GM23338 (cell line): ENCODE results near the gene HPX. TPM values are rescaled to one million over a fixed set of nuclear protein-coding genes. Genes with fewer than 3 reads are reported as not detected.
A peak's percentile ranks its signal among the peaks of the same experiment; 100 is the strongest.

Source experiments
- ATAC-seq: fragments of 200-7000 bp; cut with Tn5 transposase; 3 replicates; pipeline ENCODE4 v1.9.1; 2020
- DNase-seq: peaks from one replicate; pipeline ENCODE4 v3.0.0-alpha.2; 2015; ENCODE audit warnings: low spot score
- H2AFZ ChIP-seq: fragments of 200-600 bp; sonication (generic); 2 replicates; pipeline ENCODE4 v1.8.0; 2016; ENCODE audit warnings: antibody characterized with exemption, mild to moderate bottlenecking, moderate library complexity
- H3F3A ChIP-seq: fragments of 200-600 bp; sonication (generic); replicated peaks from 2 replicates; pipeline ENCODE4 v1.8.0; 2017; ENCODE audit warnings: antibody characterized with exemption, mixed run types, low read depth
- H3K27ac ChIP-seq: fragments of 200-600 bp; sonication (generic); 2 replicates; pipeline ENCODE4 v1.6.1; 2016; ENCODE audit warnings: low read depth
- H3K27me3 ChIP-seq: fragments of 200-600 bp; sonication (generic); 2 replicates; pipeline ENCODE4 v1.8.0; 2016; ENCODE audit warnings: mild to moderate bottlenecking, mixed run types, moderate library complexity; ENCODE audit not compliant: insufficient read depth
- H3K36me3 ChIP-seq: fragments of 200-600 bp; sonication (generic); 2 replicates; pipeline ENCODE4 v1.8.0; 2016; ENCODE audit warnings: mild to moderate bottlenecking; ENCODE audit not compliant: insufficient read depth
- H3K4me1 ChIP-seq: fragments of 200-600 bp; sonication (generic); 2 replicates; pipeline ENCODE4 v1.8.0; 2016; ENCODE audit warnings: mild to moderate bottlenecking, moderate library complexity; ENCODE audit not compliant: insufficient read depth
- H3K4me2 ChIP-seq: fragments of 200-600 bp; sonication (generic); 2 replicates; pipeline ENCODE4 v1.7.1; 2017; ENCODE audit warnings: mixed run types
- H3K4me3 ChIP-seq: fragments of 200-600 bp; sonication (generic); 2 replicates; pipeline ENCODE4 v1.6.1; 2016; ENCODE audit warnings: mixed run types
- H3K79me2 ChIP-seq: fragments of 200-600 bp; sonication (generic); replicated peaks from 2 replicates; pipeline ENCODE4 v1.8.0; 2017; ENCODE audit warnings: mild to moderate bottlenecking; ENCODE audit not compliant: insufficient read depth
- H3K9me2 ChIP-seq: fragments of 200-600 bp; sonication (generic); 2 replicates; pipeline ENCODE4 v1.8.0; 2017; ENCODE audit not compliant: insufficient read depth
- H4K20me1 ChIP-seq: fragments of 200-600 bp; sonication (generic); replicated peaks from 2 replicates; pipeline ENCODE4 v1.8.0; 2017; ENCODE audit warnings: mild to moderate bottlenecking; ENCODE audit not compliant: insufficient read depth
- H3K27ac Mint-ChIP-seq: 2 replicates; pipeline ENCODE4 v1.8.0; 2020; ENCODE audit warnings: inconsistent platforms, mild to moderate bottlenecking, moderate library complexity, mixed read lengths
- H3K27me3 Mint-ChIP-seq: 3 replicates; pipeline ENCODE4 v1.8.0; 2022; ENCODE audit warnings: low read depth, mild to moderate bottlenecking, moderate library complexity, mixed read lengths, inconsistent platforms; ENCODE audit not compliant: insufficient read depth, poor library complexity
- H3K36me3 Mint-ChIP-seq: 3 replicates; pipeline ENCODE4 v1.8.0; 2021; ENCODE audit warnings: low read depth, mild to moderate bottlenecking, inconsistent platforms, moderate library complexity, mixed read lengths
- H3K4me1 Mint-ChIP-seq: 3 replicates; pipeline ENCODE4 v1.8.0; 2020; ENCODE audit warnings: mild to moderate bottlenecking, inconsistent platforms, mixed read lengths
- H3K4me3 Mint-ChIP-seq: 3 replicates; pipeline ENCODE4 v1.8.0; 2021; ENCODE audit warnings: moderate library complexity, mild to moderate bottlenecking, inconsistent platforms, mixed read lengths
- H3K9me3 Mint-ChIP-seq: 3 replicates; pipeline ENCODE4 v1.8.0; 2020; ENCODE audit warnings: moderate library complexity, mild to moderate bottlenecking, inconsistent platforms, mixed read lengths
- CTCF ChIP-seq, 2 experiments: fragments of 200-600 bp in 1 of 2; sonication (generic) in 1 of 2; conservative IDR thresholded peaks; 2 replicates each; pipeline versions ENCODE4 v1.5.1 to v1.6.1; 2016 to 2017; ENCODE audit warnings: antibody characterized with exemption in 2 of 2, low read depth in 2 of 2, mild to moderate bottlenecking in 2 of 2, moderate library complexity in 1 of 2
- ETS1 ChIP-seq: IDR thresholded peaks from 2 replicates; pipeline ENCODE4 v1.6.1; 2016; ENCODE audit warnings: antibody characterized with exemption
- EZH2 ChIP-seq: fragments of 200-600 bp; sonication (generic); IDR thresholded peaks from one replicate; pipeline ENCODE4 v1.8.0; 2017; ENCODE audit warnings: antibody characterized with exemption, mild to moderate bottlenecking, low read depth; ENCODE audit not compliant: unreplicated experiment
- STAT1 ChIP-seq: IDR thresholded peaks from one replicate; pipeline ENCODE4 v1.6.1; 2016; ENCODE audit warnings: antibody characterized with exemption; ENCODE audit not compliant: unreplicated experiment
- ZNF114 ChIP-seq: fragments of 250-450 bp; sonication (Bioruptor Pico); IDR thresholded peaks from 2 replicates; pipeline ENCODE4 v1.5.0; 2020; ENCODE audit warnings: mild to moderate bottlenecking, moderate library complexity
- ZNF331 ChIP-seq: fragments of 250-450 bp; sonication (Bioruptor Pico); IDR thresholded peaks from 2 replicates; pipeline ENCODE4 v1.5.0; 2020; ENCODE audit warnings: low read depth, mild to moderate bottlenecking, moderate library complexity
- polyA plus RNA-seq: library from polyadenylated mRNA; unstranded; fragments of >200 nt; fragmentation: Nextera tagmentation; extraction: Ambion mirVana; gene quantifications from 2 replicates; pipeline ENCODE4 v1.2.1, GENCODE V29; 2016
- total RNA-seq: library from RNA; depleted of rRNA; stranded (reverse); fragments of >200 nt; shearing (Covaris generic); gene quantifications from 2 replicates; pipeline ENCODE4 v1.2.3, GENCODE V29; 2014
- TF ChIP-seq, protein P1 (sequence below): IDR thresholded peaks from one replicate; pipeline ENCODE4 v1.6.1; 2018; ENCODE audit warnings: antibody characterized with exemption; ENCODE audit not compliant: unreplicated experiment

HPX gene
- total and polyA plus RNA-seq, 2 experiments from 2014 or later, result 0.47 to 0.63 TPM

- no peaks in the 10 kb centered on the region for H3K79me2 ChIP-seq
- peak; percentile 87 for DNase-seq
- H3K4me1 ChIP-seq, result no peaks in the 10 kb centered on the region
- no peak overlapping the region for H3K4me3 ChIP-seq
- Mint-ChIP-seq H3K9me3 (no peaks in the 10 kb centered on the region), H3K27ac (no peak overlapping the region), H3K4me3 (no peak overlapping the region), H3K36me3 (no peaks in the 10 kb centered on the region), H3K4me1 (no peaks in the 10 kb centered on the region), H3K27me3 (no peaks in the 10 kb centered on the region)
- H2AFZ ChIP-seq, result 0 out of 2 replicates have a peak overlapping the region, but pooled peaks have one; percentile 56
- TF ChIP-seq CTCF (conservative IDR thresholded peaks at IDR 0.05; ENCODE audit: low read depth in 2 of 2) (peak; percentile 78 to 89), EZH2 (no peak), ETS1 (no peak)
- H3K4me2 ChIP-seq, result no peak overlapping the region
- no peak overlapping the region for H3K27ac ChIP-seq
- no peaks in the 10 kb centered on the region for H3K27me3 ChIP-seq
- no peaks in the 10 kb centered on the region for H3F3A ChIP-seq
- ATAC-seq, result peak; percentile 93
- H3K9me2 ChIP-seq, result no peaks in the 10 kb centered on the region
- H4K20me1 ChIP-seq, result no peaks in the 10 kb centered on the region
- no peaks in the 10 kb centered on the region for H3K36me3 ChIP-seq
Observed at GRCh38 chr11:6443269-6444003, 2.6 kb upstream of the HPX start.

- H4K20me1 ChIP-seq, result no peaks in the 10 kb centered on the region
- H3K27ac ChIP-seq, result no peak overlapping the region
- H3K4me3 ChIP-seq, result no peak overlapping the region
- no peak overlapping the region for H3K4me2 ChIP-seq
- TF ChIP-seq, protein P1, sequence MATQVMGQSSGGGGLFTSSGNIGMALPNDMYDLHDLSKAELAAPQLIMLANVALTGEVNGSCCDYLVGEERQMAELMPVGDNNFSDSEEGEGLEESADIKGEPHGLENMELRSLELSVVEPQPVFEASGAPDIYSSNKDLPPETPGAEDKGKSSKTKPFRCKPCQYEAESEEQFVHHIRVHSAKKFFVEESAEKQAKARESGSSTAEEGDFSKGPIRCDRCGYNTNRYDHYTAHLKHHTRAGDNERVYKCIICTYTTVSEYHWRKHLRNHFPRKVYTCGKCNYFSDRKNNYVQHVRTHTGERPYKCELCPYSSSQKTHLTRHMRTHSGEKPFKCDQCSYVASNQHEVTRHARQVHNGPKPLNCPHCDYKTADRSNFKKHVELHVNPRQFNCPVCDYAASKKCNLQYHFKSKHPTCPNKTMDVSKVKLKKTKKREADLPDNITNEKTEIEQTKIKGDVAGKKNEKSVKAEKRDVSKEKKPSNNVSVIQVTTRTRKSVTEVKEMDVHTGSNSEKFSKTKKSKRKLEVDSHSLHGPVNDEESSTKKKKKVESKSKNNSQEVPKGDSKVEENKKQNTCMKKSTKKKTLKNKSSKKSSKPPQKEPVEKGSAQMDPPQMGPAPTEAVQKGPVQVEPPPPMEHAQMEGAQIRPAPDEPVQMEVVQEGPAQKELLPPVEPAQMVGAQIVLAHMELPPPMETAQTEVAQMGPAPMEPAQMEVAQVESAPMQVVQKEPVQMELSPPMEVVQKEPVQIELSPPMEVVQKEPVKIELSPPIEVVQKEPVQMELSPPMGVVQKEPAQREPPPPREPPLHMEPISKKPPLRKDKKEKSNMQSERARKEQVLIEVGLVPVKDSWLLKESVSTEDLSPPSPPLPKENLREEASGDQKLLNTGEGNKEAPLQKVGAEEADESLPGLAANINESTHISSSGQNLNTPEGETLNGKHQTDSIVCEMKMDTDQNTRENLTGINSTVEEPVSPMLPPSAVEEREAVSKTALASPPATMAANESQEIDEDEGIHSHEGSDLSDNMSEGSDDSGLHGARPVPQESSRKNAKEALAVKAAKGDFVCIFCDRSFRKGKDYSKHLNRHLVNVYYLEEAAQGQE, result no peak
- no peak for TF ChIP-seq ZNF331 (CRISPR knock-in tag)
- TF ChIP-seq ZNF114, result no peak
- no peak for TF ChIP-seq CTCF (conservative IDR thresholded peaks at IDR 0.05; ENCODE audit: low read depth in 2 of 2)
- no peak for TF ChIP-seq STAT1
- TF ChIP-seq EZH2, result no peak
- DNase-seq, result no peak
- Mint-ChIP-seq H3K27me3 (no peaks in the 10 kb centered on the region), H3K4me3 (no peak overlapping the region), H3K4me1 (no peaks in the 10 kb centered on the region), H3K9me3 (no peaks in the 10 kb centered on the region), H3K36me3 (no peaks in the 10 kb centered on the region), H3K27ac (no peak overlapping the region)
- ATAC-seq, result no peak
- no peak overlapping the region for H2AFZ ChIP-seq
- H3F3A ChIP-seq, result no peaks in the 10 kb centered on the region
- H3K36me3 ChIP-seq, result no peaks in the 10 kb centered on the region
- H3K4me1 ChIP-seq, result no peaks in the 10 kb centered on the region
- H3K9me2 ChIP-seq, result no peaks in the 10 kb centered on the region
- no peaks in the 10 kb centered on the region for H3K79me2 ChIP-seq
- H3K27me3 ChIP-seq, result no peaks in the 10 kb centered on the region
Observed at GRCh38 chr11:6442441-6442840, 1.7 kb upstream of the HPX start.
